HG03575 (cell line): ENCODE results near the gene BAIAP2L1.

Experiments used
- ATAC-seq: cut with Tn5 transposase; IDR thresholded peaks from one replicate; pipeline ENCODE4 v1.9.1; 2021; ENCODE audit not compliant: unreplicated experiment, insufficient number of reproducible peaks, low FRiP score; ENCODE audit errors: extremely low read depth

The BAIAP2L1 gene

GRCh38 chr7:98285157-98286092 lies 115.5 kb downstream of the BAIAP2L1 start:
- ATAC-seq = no peak

GRCh38 chr7:98284335-98285036 lies 116.4 kb downstream of the BAIAP2L1 start:
- no peak for ATAC-seq

- ATAC-seq = no peak
Measured at GRCh38 chr7:98283887-98284222, 117.0 kb downstream of the BAIAP2L1 start.

GRCh38 chr7:98283127-98283886 lies 117.6 kb downstream of the BAIAP2L1 start:
- no peak for ATAC-seq

GRCh38 chr7:98282703-98283102 lies 118.2 kb downstream of the BAIAP2L1 start:
- ATAC-seq = no peak

- ATAC-seq = no peak
Measured at GRCh38 chr7:98281757-98282606, 118.9 kb downstream of the BAIAP2L1 start.

GRCh38 chr7:98280791-98281756 lies 119.8 kb downstream of the BAIAP2L1 start, which contains the start of gene BRI3:
Gene BRI3 (plus strand): TSS chr7:98281686. CDS start chr7:98281796, 110 bp downstream.
- ATAC-seq = no peak

GRCh38 chr7:98280296-98280695 lies 120.6 kb downstream of the BAIAP2L1 start:
- no peak for ATAC-seq

- no peak for ATAC-seq
Measured at GRCh38 chr7:98278936-98279335, 122.0 kb downstream of the BAIAP2L1 start.

- ATAC-seq = no peak
Measured at GRCh38 chr7:98278408-98278807, 122.5 kb downstream of the BAIAP2L1 start.

GRCh38 chr7:98276241-98276761 lies 124.6 kb downstream of the BAIAP2L1 start:
- ATAC-seq = no peak

- no peak for ATAC-seq
Measured at GRCh38 chr7:98267303-98267702, 133.6 kb downstream of the BAIAP2L1 start.

- no peak for ATAC-seq
Measured at GRCh38 chr7:98266840-98267239, 134.1 kb downstream of the BAIAP2L1 start.

GRCh38 chr7:98265841-98266271 lies 135.0 kb downstream of the BAIAP2L1 start:
- no peak for ATAC-seq

GRCh38 chr7:98257701-98258100 lies 143.2 kb downstream of the BAIAP2L1 start:
- ATAC-seq = no peak

- no peak for ATAC-seq
Measured at GRCh38 chr7:98256431-98256830, 144.5 kb downstream of the BAIAP2L1 start.

GRCh38 chr7:98254951-98255610 lies 145.8 kb downstream of the BAIAP2L1 start:
- no peak for ATAC-seq
